ENCODE measurements around the gene DNAJC8. TPM values are rescaled to one million over a fixed set of nuclear protein-coding genes. Genes with fewer than 3 reads are reported as not detected.

Gene DNAJC8
- total RNA-seq, 1 donor from 2014 or later, result 54.1 TPM

Other genes with a start within 250 kb of the DNAJC8 start
- 15.9 TPM for gene EYA3, start 144.4 kb downstream of the DNAJC8 start, total RNA-seq
- 2.2 TPM for gene PTAFR, start 56.3 kb downstream of the DNAJC8 start, total RNA-seq
- 423 TPM for gene ATP5IF1, start 3.1 kb upstream of the DNAJC8 start, total RNA-seq
- gene SESN2, start 26.5 kb upstream of the DNAJC8 start, total RNA-seq, result 4.7 TPM
- 10.3 TPM for gene MED18, start 96.0 kb upstream of the DNAJC8 start, total RNA-seq
- 18.0 TPM for gene PHACTR4, start 136.7 kb upstream of the DNAJC8 start, total RNA-seq

Measured in cardiac septum (tissue), 1 donor.